ENCODE data around the gene PUM1.

DNA sequence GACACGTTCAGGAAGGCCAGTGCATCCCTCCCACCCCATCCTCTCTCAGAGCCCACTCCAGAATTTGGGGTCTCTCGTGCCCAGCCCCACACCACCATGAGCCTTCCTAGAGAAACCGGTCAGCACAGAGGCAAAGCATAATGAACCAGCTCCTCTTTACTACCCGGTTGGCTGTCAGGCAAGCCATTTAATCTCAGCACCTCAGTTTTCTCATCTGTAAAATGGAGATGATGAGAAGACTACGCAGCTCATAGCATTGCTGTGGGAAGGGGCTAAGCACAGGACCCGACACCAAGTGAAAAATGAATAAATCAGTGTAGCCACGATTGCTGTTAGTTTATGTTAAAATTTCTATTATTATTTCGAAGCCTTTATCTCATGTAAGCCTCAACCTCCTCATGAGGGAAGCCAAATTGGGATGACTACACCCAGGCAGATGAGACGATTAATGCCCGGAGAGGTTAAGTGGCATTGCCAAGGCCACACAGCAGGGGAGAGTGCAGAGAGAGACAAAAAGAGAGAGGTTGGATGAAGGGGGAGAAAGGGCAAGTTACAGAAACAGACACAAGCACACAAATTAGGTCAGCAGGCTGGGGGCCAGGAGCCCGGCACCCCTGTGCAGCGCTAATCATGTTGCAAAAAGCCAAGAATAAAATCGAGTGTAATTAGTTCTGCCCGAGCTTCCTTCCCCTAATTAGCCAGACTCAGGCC is 182.7 kb downstream of the PUM1 start:
- no peak for TF ChIP-seq POLR2A (IDR thresholded peaks at IDR 0.05)
- TF ChIP-seq, protein P1, sequence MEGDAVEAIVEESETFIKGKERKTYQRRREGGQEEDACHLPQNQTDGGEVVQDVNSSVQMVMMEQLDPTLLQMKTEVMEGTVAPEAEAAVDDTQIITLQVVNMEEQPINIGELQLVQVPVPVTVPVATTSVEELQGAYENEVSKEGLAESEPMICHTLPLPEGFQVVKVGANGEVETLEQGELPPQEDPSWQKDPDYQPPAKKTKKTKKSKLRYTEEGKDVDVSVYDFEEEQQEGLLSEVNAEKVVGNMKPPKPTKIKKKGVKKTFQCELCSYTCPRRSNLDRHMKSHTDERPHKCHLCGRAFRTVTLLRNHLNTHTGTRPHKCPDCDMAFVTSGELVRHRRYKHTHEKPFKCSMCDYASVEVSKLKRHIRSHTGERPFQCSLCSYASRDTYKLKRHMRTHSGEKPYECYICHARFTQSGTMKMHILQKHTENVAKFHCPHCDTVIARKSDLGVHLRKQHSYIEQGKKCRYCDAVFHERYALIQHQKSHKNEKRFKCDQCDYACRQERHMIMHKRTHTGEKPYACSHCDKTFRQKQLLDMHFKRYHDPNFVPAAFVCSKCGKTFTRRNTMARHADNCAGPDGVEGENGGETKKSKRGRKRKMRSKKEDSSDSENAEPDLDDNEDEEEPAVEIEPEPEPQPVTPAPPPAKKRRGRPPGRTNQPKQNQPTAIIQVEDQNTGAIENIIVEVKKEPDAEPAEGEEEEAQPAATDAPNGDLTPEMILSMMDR (IDR thresholded peaks at IDR 0.05): no peak

Measured in thyroid gland (tissue), 4 donors.